B cell (primary cell): ENCODE data around the gene RASA3. TPM values are rescaled to one million over a fixed set of nuclear protein-coding genes. Genes with fewer than 3 reads are reported as not detected.

ENCODE experiments used
- ATAC-seq: fragments of 200-7000 bp; cut with Tn5 transposase; one replicate; pipeline ENCODE4 v1.10.0; 2021; ENCODE audit warnings: low read depth, mild to moderate bottlenecking, moderate number of reproducible peaks, moderate library complexity
- CTCF ChIA-PET: fragments of 350-600 bp; sonication (Branson Sonifier 250); formaldehyde crosslinking; loops from one replicate; lab custom pipeline; 2021; ENCODE audit warnings: antibody characterized with exemption, inconsistent platforms; lab: Charles Lee
- POLR2A ChIA-PET: fragments of 350-600 bp; sonication (Branson Sonifier 250); formaldehyde crosslinking; loops from one replicate; lab custom pipeline; 2021; ENCODE audit warnings: antibody characterized with exemption; lab: Charles Lee
- DNase-seq: peaks from one replicate; pipeline ENCODE4 v3.0.0; 2013
- H2AFZ ChIP-seq: 2 replicates; pipeline ENCODE4 v1.6.1; 2012; ENCODE audit warnings: mild to moderate bottlenecking, low read depth, low read length; ENCODE audit not compliant: insufficient read depth, poor library complexity, severe bottlenecking
- H3K27ac ChIP-seq, 2 donors: 1 replicate in 1 of 2; 2 replicates in 1 of 2; pipeline ENCODE4 v1.5.1; 2012 to 2013; ENCODE audit warnings: low read length in 2 of 2, mild to moderate bottlenecking in 2 of 2, moderate library complexity in 1 of 2
- H3K27me3 ChIP-seq, 4 experiments: fragments of 200-600 bp in 1 of 4; sonication (generic) in 1 of 4; replicated peaks in 1 of 4; 1 replicate in 2 of 4; 2 replicates in 2 of 4; pipeline versions ENCODE4 v1.6.1 to v1.7.0; 2013 to 2016; ENCODE audit warnings: low read length in 3 of 4, mild to moderate bottlenecking in 2 of 4, mixed read lengths in 1 of 4, moderate library complexity in 1 of 4; ENCODE audit not compliant: insufficient read depth in 4 of 4, control insufficient read depth in 3 of 4; ENCODE audit errors: control extremely low read depth in 1 of 4
- H3K36me3 ChIP-seq, 2 experiments: replicated peaks in 1 of 2; 1 replicate in 1 of 2; 2 replicates in 1 of 2; pipeline versions ENCODE4 v1.6.1 to v1.7.1; 2013; ENCODE audit warnings: low read length in 1 of 2; ENCODE audit not compliant: insufficient read depth in 2 of 2, control insufficient read depth in 1 of 2; ENCODE audit errors: control extremely low read depth in 1 of 2, extremely low read depth in 1 of 2
- H3K4me1 ChIP-seq, 2 donors: fragments of 200-600 bp in 1 of 2; sonication (generic) in 1 of 2; 1 replicate in 1 of 2; 2 replicates in 1 of 2; pipeline versions ENCODE4 v1.5.1 to v1.6.1; 2013 to 2017; ENCODE audit warnings: low read length in 2 of 2; ENCODE audit not compliant: control insufficient read depth in 2 of 2, insufficient read depth in 2 of 2
- H3K4me2 ChIP-seq: replicated peaks from 2 replicates; pipeline ENCODE3; 2012; ENCODE audit warnings: mild to moderate bottlenecking, low read depth, low read length; ENCODE audit not compliant: poor library complexity, severe bottlenecking
- H3K4me3 ChIP-seq, 5 experiments: fragments of 200-600 bp in 1 of 5; sonication (generic) in 1 of 5; 1 replicate in 3 of 5; 2 replicates in 2 of 5; pipeline versions ENCODE4 v1.5.1 to v1.7.0; 2011 to 2016; ENCODE audit warnings: low read length in 4 of 5, mild to moderate bottlenecking in 4 of 5, low read depth in 2 of 5, control low read depth in 1 of 5, moderate library complexity in 1 of 5; ENCODE audit not compliant: insufficient read depth in 1 of 5; ENCODE audit errors: control extremely low read depth in 1 of 5, extremely low read depth in 1 of 5
- H3K79me2 ChIP-seq: fragments of 200-600 bp; sonication (generic); one replicate; pipeline ENCODE4 v1.6.0; 2016; ENCODE audit warnings: low read length; ENCODE audit not compliant: control insufficient read depth, insufficient read depth
- H3K9ac ChIP-seq: fragments of 200-600 bp; sonication (generic); 2 replicates; pipeline ENCODE4 v1.6.1; 2017; ENCODE audit warnings: mild to moderate bottlenecking, low read length, moderate library complexity
- H3K9me3 ChIP-seq, 3 donors: one replicate each; pipeline versions ENCODE4 v1.6.1 to v1.7.1; 2013; ENCODE audit warnings: low read length in 2 of 3; ENCODE audit not compliant: control insufficient read depth in 2 of 3, insufficient read depth in 1 of 3; ENCODE audit errors: control extremely low read depth in 1 of 3
- H4K20me1 ChIP-seq: 2 replicates; pipeline ENCODE4 v1.6.0; 2012; ENCODE audit warnings: mild to moderate bottlenecking, low read length; ENCODE audit not compliant: insufficient read depth, control insufficient read depth, poor library complexity, severe bottlenecking
- H3K27ac Mint-ChIP-seq: one replicate; pipeline ENCODE4 v1.8.0; 2021; ENCODE audit warnings: mixed read lengths
- H3K27me3 Mint-ChIP-seq: one replicate; pipeline ENCODE4 v1.8.0; 2021; ENCODE audit warnings: mixed read lengths
- H3K4me1 Mint-ChIP-seq: one replicate; pipeline ENCODE4 v1.8.0; 2021; ENCODE audit warnings: mixed read lengths
- H3K4me3 Mint-ChIP-seq: one replicate; pipeline ENCODE4 v1.8.0; 2021; ENCODE audit warnings: mixed read lengths
- H3K9me3 Mint-ChIP-seq: one replicate; pipeline ENCODE4 v1.8.0; 2022; ENCODE audit warnings: mixed read lengths; ENCODE audit not compliant: insufficient read depth
- CTCF ChIP-seq: fragments of 200-600 bp; IDR thresholded peaks from one replicate; pipeline ENCODE4 v1.8.0; 2022; ENCODE audit warnings: antibody characterized with exemption, mild to moderate bottlenecking
- EZH2 ChIP-seq: IDR thresholded peaks from 2 replicates; pipeline ENCODE4 v1.6.1; 2012; ENCODE audit warnings: borderline replicate concordance, low read depth, mild to moderate bottlenecking, moderate library complexity, low read length; ENCODE audit not compliant: insufficient read depth, poor library complexity, severe bottlenecking
- WGBS: methylation state at CpG from one replicate; pipeline ENCODE4 v1.1.5; 2013; ENCODE audit warnings: missing lambda C conversion rate; ENCODE audit not compliant: insufficient coverage; 5-methylcytosine and 5-hydroxymethylcytosine counted together
- intact Hi-C: fragments of 100-400 bp; cut with micrococcal nuclease; formaldehyde crosslinking; loops from one replicate; pipeline ENCODE4 v1.10.0; 2022
- polyA plus RNA-seq: library from polyadenylated mRNA; depleted of rRNA; stranded (reverse); fragments of >200 nt; gene quantifications from 2 replicates; pipeline ENCODE4 v1.2.3, GENCODE V29; 2012
- total RNA-seq, 2 donors: library from RNA; stranded (reverse); fragments of 120-200 nt in 1 of 2; gene quantifications; 1 replicate in 1 of 2; 2 replicates in 1 of 2; pipeline versions ENCODE4 v1.2.3 to v1.2.4, GENCODE V29; 2013 to 2022

Gene RASA3
- total and polyA plus RNA-seq, 2 donors (not counting 1 experiment from before 2014, with no cell fraction given): 54.2 to 87.4 TPM

GRCh38 chr13:114037674-114038073 lies 94.7 kb downstream of the RASA3 start:
- Histone ChIP-seq H3K27me3 (no peaks in the 10 kb centered on the region), H4K20me1 (peaks cover 88% of the 10 kb centered on the region), H3K9ac (no peak overlapping the region), H2AFZ (no peak overlapping the region), H3K4me3 (no peak overlapping the region), H3K36me3 (peaks cover 0 to 75% of the 10 kb centered on the region in 2 experiments), H3K79me2 (peaks cover 95% of the 10 kb centered on the region), H3K4me2 (no peak overlapping the region), H3K27ac (no peak overlapping the region), H3K4me1 (no peaks in the 10 kb centered on the region), H3K9me3 (no peaks in the 10 kb centered on the region)
- H3K27me3 Mint-ChIP-seq: no peaks in the 10 kb centered on the region
- H3K9me3 Mint-ChIP-seq: no peaks in the 10 kb centered on the region
- ChIA-PET CTCF (no interaction called here), POLR2A (no interaction called here)
- 96% methylated on average over 16 of the region's 21 CpGs for WGBS
- no peak for TF ChIP-seq CTCF
- TF ChIP-seq EZH2: no peak
- peaks cover 3% of the 10 kb centered on the region for H3K4me1 Mint-ChIP-seq
- H3K4me3 Mint-ChIP-seq: no peak overlapping the region
- ATAC-seq: no peak
- intact Hi-C loops: no loop called here
- DNase-seq: no peak
- peak overlapping the region; percentile 46 for H3K27ac Mint-ChIP-seq

GRCh38 chr13:114035583-114036531 lies 96.6 kb downstream of the RASA3 start:
- Mint-ChIP-seq H3K4me3 (no peak overlapping the region), H3K27me3 (no peaks in the 10 kb centered on the region), H3K4me1 (peaks cover 6% of the 10 kb centered on the region), H3K9me3 (no peaks in the 10 kb centered on the region), H3K27ac (no peak overlapping the region)
- DNase-seq: no peak
- no peak for ATAC-seq
- Histone ChIP-seq H3K4me1 (no peaks in the 10 kb centered on the region), H3K36me3 (peaks cover 0 to 64% of the 10 kb centered on the region in 2 experiments), H3K4me2 (no peak overlapping the region), H3K9ac (no peak overlapping the region), H3K4me3 (no peak overlapping the region), H3K79me2 (peaks cover 92% of the 10 kb centered on the region), H3K27ac (no peak overlapping the region), H3K27me3 (no peaks in the 10 kb centered on the region), H4K20me1 (peaks cover 88% of the 10 kb centered on the region), H2AFZ (no peak overlapping the region), H3K9me3 (no peaks in the 10 kb centered on the region)
- intact Hi-C loops: no loop called here
- ChIA-PET POLR2A (no interaction called here), CTCF (no interaction called here)
- no peak for TF ChIP-seq EZH2
- no peak for TF ChIP-seq CTCF
- 94% methylated on average over 37 of the region's 40 CpGs for WGBS
